Activated CD4-positive, alpha-beta T cell treated with anti-CD3 and anti-CD28 coated beads, Interleukin-2, amount 10 ng/mL, durations not matched to agents 24 days and 14 days (primary cell): ENCODE data around the gene GTSE1. TPM values are rescaled to one million over a fixed set of nuclear protein-coding genes. Genes with fewer than 3 reads are reported as not detected.

ENCODE experiments used
- DNase-seq: peaks from one replicate; pipeline ENCODE4 v3.0.0; 2022
- H3K27ac Mint-ChIP-seq: one replicate; pipeline ENCODE4 v1.8.0; 2022; ENCODE audit warnings: mild to moderate bottlenecking, mixed read lengths
- H3K27me3 Mint-ChIP-seq: one replicate; pipeline ENCODE4 v1.8.0; 2022; ENCODE audit warnings: mixed read lengths
- H3K36me3 Mint-ChIP-seq: one replicate; pipeline ENCODE4 v1.8.0; 2022; ENCODE audit warnings: low read depth, mild to moderate bottlenecking, mixed read lengths
- H3K4me1 Mint-ChIP-seq: one replicate; pipeline ENCODE4 v1.8.0; 2021; ENCODE audit warnings: mixed read lengths
- H3K4me3 Mint-ChIP-seq: one replicate; pipeline ENCODE4 v1.8.0; 2022; ENCODE audit warnings: mild to moderate bottlenecking, moderate library complexity, mixed read lengths
- H3K9me3 Mint-ChIP-seq: one replicate; pipeline ENCODE4 v1.8.0; 2021; ENCODE audit warnings: mixed read lengths
- intact Hi-C: fragments of 100-400 bp; cut with micrococcal nuclease; formaldehyde crosslinking; loops from one replicate; pipeline ENCODE4 v1.15.1; 2023
- total RNA-seq: library from RNA; stranded (reverse); gene quantifications from 2 replicates; pipeline ENCODE4 v1.2.3, GENCODE V29; 2022

GTSE1 gene
- total RNA-seq, 1 donor from 2014 or later: 37.6 TPM

GRCh38 chr22:46378426-46379065, 81.9 kb downstream of the GTSE1 start:
- H3K27me3 Mint-ChIP-seq: peaks cover 15% of the 10 kb centered on the region
- peaks cover 4% of the 10 kb centered on the region for H3K9me3 Mint-ChIP-seq
- no peak for DNase-seq
- no peaks in the 10 kb centered on the region for H3K4me1 Mint-ChIP-seq
- intact Hi-C loops: no loop called here
- H3K36me3 Mint-ChIP-seq: no peaks in the 10 kb centered on the region
- no peak overlapping the region for H3K4me3 Mint-ChIP-seq
- no peak overlapping the region for H3K27ac Mint-ChIP-seq

GRCh38 chr22:46379066-46379930, 82.6 kb downstream of the GTSE1 start:
- peaks cover 4% of the 10 kb centered on the region for H3K9me3 Mint-ChIP-seq
- no peak for DNase-seq
- no peaks in the 10 kb centered on the region for H3K36me3 Mint-ChIP-seq
- no peaks in the 10 kb centered on the region for H3K4me1 Mint-ChIP-seq
- H3K27me3 Mint-ChIP-seq: peaks cover 9% of the 10 kb centered on the region
- H3K27ac Mint-ChIP-seq: no peak overlapping the region
- H3K4me3 Mint-ChIP-seq: no peak overlapping the region
- intact Hi-C loops: no loop called here

- intact Hi-C loops: no loop called here
- H3K27me3 Mint-ChIP-seq: peaks cover 6% of the 10 kb centered on the region
- H3K27ac Mint-ChIP-seq: no peak overlapping the region
These were observed 83.4 kb downstream of the GTSE1 start for GRCh38 chr22:46380069-46380468.

More at GRCh38 chr22:46380069-46380468, 83.4 kb downstream of the GTSE1 start:
- Mint-ChIP-seq H3K4me3 (no peak overlapping the region), H3K36me3 (no peaks in the 10 kb centered on the region), H3K9me3 (peaks cover 4% of the 10 kb centered on the region), H3K4me1 (no peaks in the 10 kb centered on the region)
- no peak for DNase-seq

Other genes starting within 250 kb of the GTSE1 start
- gene PPARA, start 146.3 kb upstream of the GTSE1 start, total RNA-seq: 13.0 and 14.4 TPM in 2 replicates
- 10.4 and 10.6 TPM in 2 replicates for gene CDPF1, start 46.6 kb upstream of the GTSE1 start, total RNA-seq
- not detected in 2 replicates for gene PKDREJ, start 33.5 kb upstream of the GTSE1 start, total RNA-seq
- gene TTC38, start 28.9 kb upstream of the GTSE1 start, total RNA-seq: 19.2 and 20.3 TPM in 2 replicates
- 79.9 and 84.4 TPM in 2 replicates for gene TRMU, start 38.8 kb downstream of the GTSE1 start, total RNA-seq
- 0.36 and 0.37 TPM in 2 replicates for gene CELSR1, start 240.8 kb downstream of the GTSE1 start, total RNA-seq